Endothelial cell of hepatic sinusoid (primary cell): ENCODE results near the gene ZNF280D.
"Not testable (repeated sequence)": the region's sequence is repeated elsewhere in the genome, so short reads cannot be mapped to it uniquely, and the experiment has no call there.

Experiments
- in situ Hi-C: cut with HindIII; loops from 2 replicates; pipeline ENCODE4 v1.10.0; 2017; ENCODE audit warnings: low sequenced_read_pairs

Gene ZNF280D

GRCh38 chr15:56733136-56734012, at the start of gene ZNF280D:
TSS of gene ZNF280D (minus strand) at chr15:56733509. CDS start at chr15:56707109, 26,400 bp downstream.
- in situ Hi-C loops, result no loop called here

DNA sequence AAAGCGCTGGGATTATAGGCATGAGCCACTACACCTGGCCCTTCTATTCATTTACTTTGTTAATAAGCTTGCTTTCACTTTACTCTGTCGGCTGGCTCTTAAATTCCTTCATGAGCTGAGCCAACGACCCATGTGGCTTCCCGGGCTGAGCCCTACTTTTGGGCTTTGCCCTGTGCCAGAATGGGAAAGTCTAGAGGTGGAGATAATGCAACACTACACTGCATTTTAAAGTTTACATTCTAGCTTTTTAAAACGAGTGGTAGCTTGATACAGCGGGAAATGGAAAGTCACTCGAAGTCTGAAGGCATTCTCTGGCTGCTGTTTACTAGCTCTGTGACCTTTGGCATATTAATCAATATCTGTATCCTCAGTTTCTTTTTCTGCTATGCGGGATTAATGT, 49.0 kb upstream of the ZNF280D start:
- in situ Hi-C loops, result no loop called here

DNA sequence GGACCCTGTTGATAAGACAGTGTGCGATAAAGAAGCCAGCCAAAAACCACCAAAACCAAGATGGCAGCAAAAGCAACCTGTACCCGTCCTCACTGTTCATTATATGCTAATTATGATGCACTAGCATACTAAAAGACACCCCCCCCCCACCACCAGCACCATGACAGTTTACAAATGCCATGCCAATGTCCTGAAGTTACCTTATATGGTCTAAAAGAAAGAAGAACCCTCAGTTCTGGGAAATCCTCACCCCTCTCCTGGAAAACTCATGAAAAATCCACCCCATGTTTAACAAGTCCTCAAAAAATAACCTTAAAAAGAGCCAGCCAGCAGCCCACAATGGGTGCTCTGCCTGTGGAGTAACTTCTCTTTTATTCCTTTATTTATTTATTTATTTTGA, 48.4 kb upstream of the ZNF280D start:
- in situ Hi-C loops, result no loop called here

- in situ Hi-C loops, result not testable (repeated sequence)
Measured at GRCh38 chr15:56780102-56780725, 46.9 kb upstream of the ZNF280D start.

GRCh38 chr15:56779449-56779848, 46.1 kb upstream of the ZNF280D start:
- in situ Hi-C loops, result not testable (repeated sequence)

DNA sequence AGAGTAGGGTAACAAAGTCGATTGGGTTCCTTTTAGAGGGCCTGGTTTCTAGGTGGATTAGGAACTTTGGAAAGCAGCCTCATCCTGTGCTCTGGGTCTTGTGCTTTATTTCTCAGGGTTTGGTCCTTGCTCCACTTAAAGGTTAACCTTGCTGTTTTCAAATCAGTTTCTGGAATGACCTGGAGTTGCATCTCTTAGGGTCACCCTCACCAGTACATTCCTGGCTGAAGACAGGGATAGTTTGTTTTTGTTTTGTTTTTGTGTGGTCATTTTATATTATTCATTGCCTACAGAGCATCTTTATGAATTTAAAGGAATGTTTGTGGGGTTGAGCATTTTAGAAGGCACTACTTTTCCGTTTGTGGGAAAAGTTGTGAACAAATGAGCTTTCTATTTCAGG, 45.5 kb upstream of the ZNF280D start:
- in situ Hi-C loops, result no loop called here

GRCh38 chr15:56776839-56777238, 43.5 kb upstream of the ZNF280D start:
- in situ Hi-C loops, result no loop called here

DNA sequence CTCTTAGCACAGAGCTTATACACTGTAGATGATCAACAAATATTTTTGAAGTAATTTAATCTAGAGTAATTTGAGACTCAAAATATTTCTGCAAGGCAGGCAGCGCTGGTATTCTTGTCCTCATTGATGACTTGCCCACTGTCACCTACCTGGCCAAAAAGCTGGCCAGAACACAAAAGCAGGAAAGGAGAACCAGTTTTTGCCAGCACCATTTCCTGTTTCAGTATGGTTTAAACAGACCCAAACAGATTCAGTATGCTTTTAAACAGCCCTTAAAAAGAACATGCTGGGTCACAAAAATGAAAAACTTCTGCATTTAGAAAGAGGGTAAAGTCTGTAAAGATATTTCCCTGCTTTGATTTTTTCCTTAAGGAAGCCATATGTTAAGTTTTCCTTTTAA, 42.3 kb upstream of the ZNF280D start:
- in situ Hi-C loops, result no loop called here

DNA sequence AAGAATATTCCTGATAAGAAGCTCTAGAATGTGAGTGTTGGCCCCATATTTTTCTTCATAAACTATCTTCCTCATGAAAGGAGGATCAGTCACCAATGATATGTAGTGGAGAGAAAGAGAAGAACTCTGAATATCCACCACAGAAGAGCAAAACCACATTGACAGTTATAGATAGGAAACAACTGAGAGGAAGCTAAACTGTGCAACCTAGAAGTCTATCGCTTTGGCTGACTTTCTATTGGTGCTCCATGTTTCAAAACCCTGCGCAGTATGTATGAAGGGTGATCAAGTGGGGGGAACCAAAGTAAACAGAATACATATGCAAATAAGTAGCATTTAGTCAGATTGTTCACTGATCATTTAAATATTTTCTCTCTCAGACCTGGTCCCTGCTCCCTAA, 41.0 kb upstream of the ZNF280D start:
- in situ Hi-C loops, result no loop called here

DNA sequence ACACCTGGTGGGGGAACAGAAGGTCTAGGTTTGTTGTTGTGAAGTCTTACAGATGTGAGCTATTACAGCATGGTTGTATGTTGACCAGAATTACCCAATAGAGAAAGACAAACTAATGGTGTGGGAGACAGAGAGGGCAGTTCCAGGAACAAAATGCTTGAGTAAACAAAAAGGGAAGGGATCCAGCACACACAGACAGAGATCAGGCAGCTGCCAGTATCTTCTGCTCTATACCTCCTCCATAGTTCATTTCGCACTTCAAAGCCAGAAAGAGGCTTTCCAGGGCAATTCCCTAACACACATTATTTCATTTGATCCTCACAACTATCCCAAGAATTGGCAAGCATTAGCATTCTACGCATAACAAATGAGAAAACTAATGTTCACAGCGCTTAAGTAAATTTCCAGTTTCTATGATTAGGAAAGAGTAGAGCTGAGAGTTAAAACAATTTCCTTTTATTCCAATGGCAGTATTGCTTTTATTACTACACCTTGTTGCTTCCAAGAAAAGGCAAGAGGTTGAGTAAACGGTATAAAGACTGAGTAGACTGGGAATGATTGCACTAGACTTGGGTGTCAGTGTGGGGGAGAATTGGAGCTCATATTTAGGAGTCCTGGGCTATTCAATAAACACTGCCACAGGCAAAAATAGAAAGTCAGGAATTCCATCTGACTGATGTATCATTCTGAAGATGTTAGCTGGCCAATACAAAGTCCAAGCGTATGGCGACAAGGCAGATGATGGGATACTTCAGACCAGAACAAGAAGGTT, 39.7 kb upstream of the ZNF280D start:
- in situ Hi-C loops, result no loop called here

DNA sequence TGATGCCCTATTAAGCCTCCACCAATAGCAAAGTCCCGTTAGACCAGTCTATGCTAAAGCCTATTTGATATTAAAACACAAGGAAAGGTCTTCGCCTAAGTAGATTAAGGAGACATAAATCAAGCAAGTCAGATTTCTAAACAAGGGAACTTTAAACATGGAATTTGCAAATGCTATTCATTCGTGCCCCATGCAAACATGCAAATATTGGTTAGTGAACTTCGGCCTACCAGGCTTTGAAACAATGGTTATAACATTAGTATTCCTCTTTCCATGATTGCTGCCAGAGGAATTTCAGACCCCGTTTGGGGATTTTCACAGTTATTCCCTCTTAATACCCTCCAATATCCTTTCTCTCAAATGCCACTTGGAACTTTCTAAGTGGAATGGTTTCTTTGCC, 36.9 kb upstream of the ZNF280D start:
- in situ Hi-C loops, result no loop called here

DNA sequence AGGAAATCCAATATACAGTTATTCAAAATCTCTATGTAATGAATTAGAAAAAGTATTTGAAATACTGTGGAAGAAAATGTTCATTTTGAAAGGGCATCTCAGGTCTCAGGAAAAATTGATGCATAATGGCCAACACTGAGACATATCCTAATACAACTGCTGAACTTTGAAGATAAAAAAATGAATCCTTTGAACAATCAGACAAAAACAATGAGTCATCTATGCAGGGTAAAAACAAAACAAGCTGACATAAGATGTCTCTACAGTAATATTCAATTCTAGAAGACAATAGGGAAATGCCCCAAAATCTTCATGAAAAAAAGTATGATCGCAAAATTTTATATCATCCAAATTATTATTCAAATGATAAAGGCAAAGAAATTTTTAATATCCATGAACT, 34.0 kb upstream of the ZNF280D start:
- in situ Hi-C loops, result no loop called here

DNA sequence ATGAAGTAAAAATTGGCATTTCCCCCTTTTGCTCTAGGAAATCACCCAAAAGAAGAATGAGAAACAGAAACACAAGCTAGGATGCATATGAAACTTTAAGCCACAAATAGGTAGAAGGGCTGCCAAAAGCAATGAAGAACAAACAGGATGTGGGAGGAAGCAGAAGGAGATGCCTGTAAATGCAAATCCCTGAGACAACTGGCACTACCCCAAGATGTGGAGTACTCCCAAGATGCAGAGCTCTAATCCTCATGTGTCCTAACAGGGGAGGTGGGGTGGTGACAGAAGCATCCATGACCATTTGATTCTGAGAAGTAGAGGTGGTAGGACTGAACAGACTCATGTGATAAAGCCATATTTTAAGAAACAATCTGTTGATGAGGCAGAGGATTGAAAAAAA, 31.9 kb upstream of the ZNF280D start:
- in situ Hi-C loops, result no loop called here

DNA sequence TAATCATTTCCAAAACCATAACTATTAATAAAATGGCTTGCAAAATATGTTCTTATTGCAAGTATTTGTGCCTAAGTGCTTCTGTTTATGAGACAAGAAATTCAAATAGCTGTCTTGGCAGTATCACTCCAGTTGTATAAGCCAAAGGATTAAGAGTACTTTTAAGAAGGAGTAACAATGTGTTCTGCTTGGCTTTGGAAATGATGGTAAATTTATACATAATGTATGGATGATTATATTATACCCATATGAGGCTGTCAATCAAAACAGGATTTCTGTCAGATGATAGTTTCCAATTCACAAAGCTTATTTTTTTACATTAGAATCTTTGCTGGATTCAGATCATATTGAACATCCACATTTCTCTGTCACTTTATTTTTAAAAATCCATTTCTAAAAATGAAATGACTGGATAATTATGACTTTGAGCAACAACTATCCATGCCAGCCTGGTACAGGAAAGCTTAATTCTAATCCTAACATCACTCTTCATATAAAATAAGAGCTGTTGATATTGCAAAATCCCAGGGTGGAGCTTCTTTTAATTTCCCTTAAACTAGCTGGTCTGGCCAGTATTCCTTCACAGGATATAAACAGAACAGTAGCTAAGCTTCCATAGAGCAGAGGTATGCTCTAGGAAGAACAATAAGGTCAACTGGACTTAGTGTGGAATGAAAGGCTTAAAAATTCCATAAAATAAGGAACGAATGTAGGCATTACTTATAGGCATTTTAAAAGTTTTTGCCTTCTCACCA, 30.0 kb upstream of the ZNF280D start:
- in situ Hi-C loops, result no loop called here

- in situ Hi-C loops, result no loop called here
Measured at GRCh38 chr15:56760186-56760585, 26.9 kb upstream of the ZNF280D start.

DNA sequence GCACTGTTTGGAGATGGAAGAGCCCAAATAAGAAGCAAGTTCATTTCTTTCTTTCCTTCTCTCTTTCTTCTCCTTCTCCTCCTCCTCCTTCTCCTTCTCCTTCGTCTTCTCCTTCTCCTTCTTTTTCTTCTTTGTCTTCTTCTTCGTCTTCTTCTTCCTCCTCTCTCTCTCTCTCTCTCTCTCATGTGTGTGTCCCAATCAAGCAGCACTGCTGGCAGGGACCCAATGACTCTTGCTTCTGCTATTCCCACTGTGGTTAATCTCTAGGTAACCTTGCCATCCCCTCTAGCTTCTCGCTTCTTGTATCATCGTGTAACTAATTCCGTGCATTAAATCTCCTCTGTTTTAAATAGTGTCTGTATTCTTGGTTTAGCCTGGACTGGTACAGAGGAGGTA, 26.1 kb upstream of the ZNF280D start:
- in situ Hi-C loops, result no loop called here

GRCh38 chr15:56758770-56759449, 25.6 kb upstream of the ZNF280D start:
- in situ Hi-C loops, result no loop called here

DNA sequence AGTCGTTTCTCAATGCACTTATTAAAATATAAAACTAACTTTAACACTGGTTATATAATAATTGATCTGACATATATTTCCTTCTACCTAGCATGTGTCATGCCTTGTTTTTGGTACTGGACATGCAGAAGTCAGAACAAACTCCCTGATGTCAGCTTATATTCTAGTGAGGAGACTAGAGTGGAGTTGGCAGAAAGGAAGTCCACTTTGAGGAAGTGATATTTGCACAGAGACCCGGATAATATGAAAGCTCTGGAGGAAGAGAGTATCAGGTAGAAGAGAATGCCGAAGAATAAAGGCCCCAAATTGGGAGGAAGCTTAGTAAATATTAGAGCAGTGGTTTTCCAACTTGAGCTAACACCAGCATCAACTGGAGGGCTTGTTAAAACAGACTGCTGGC, 24.6 kb upstream of the ZNF280D start:
- in situ Hi-C loops, result no loop called here

- in situ Hi-C loops, result no loop called here
Measured at GRCh38 chr15:56754772-56755370, 21.6 kb upstream of the ZNF280D start.

DNA sequence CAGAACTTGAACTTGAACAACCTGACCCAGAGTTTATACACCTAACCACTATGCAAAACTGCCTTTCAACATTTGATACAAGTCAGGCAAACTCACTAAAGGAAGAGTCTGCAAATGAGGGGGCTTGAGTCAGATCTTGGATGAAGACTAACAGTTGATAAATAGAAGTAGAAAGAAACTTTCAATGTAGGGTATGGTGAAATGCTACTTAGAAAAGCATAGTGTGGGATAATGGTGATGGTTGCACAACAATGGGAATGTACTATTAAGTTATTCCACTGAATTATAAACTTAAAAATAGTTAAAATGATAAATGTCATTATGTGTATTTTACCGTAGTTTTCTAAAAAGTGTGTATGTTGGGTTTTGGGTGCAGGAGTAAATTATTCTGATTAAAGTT, 19.7 kb upstream of the ZNF280D start:
- in situ Hi-C loops, result no loop called here
